HepG2 (cell line): ENCODE data around the gene NEK6. TPM values are rescaled to one million over a fixed set of nuclear protein-coding genes. Genes with fewer than 3 reads are reported as not detected.
A peak's percentile ranks its signal among the peaks of the same experiment; 100 is the strongest.

ENCODE experiments used
- ARNT2 ChIP-seq: sonication (generic); formaldehyde crosslinking; IDR thresholded peaks from 2 replicates; pipeline ENCODE4 v1.8.0; 2022; ENCODE audit warnings: mild to moderate bottlenecking, low read depth, missing genetic modification reagents, moderate library complexity
- DMAP1 ChIP-seq: IDR thresholded peaks from 2 replicates; pipeline ENCODE4 v1.6.1; 2016
- MYC ChIP-seq: sonication (generic); formaldehyde crosslinking; IDR thresholded peaks from 2 replicates; pipeline ENCODE4 v1.9.0; 2021; ENCODE audit warnings: missing genetic modification reagents, borderline replicate concordance
- NONO ChIP-seq, 2 experiments: fragments of 450-650 bp in 1 of 2; sonication (generic) in 1 of 2; formaldehyde crosslinking in 1 of 2; IDR thresholded peaks in 1 of 2; conservative IDR thresholded peaks in 1 of 2; 2 replicates each; pipeline versions ENCODE4 v1.6.1 to v1.8.0; 2017 to 2022; ENCODE audit warnings: mild to moderate bottlenecking in 1 of 2, missing genetic modification reagents in 1 of 2, moderate library complexity in 1 of 2
- RBM39 ChIP-seq: fragments of 200-400 bp; formaldehyde crosslinking; IDR thresholded peaks from one replicate; pipeline ENCODE4 v1.6.1; 2018; ENCODE audit warnings: antibody characterized with exemption, mild to moderate bottlenecking, low read depth, low read length; ENCODE audit not compliant: poor library complexity, severe bottlenecking
- ZNF121 ChIP-seq: sonication (generic); formaldehyde crosslinking; IDR thresholded peaks from 2 replicates; pipeline ENCODE4 v1.5.0; 2020; ENCODE audit warnings: mild to moderate bottlenecking, missing genetic modification reagents
- ZNF589 ChIP-seq: sonication (generic); formaldehyde crosslinking; conservative IDR thresholded peaks from 2 replicates; pipeline ENCODE4 v1.8.0; 2022; ENCODE audit warnings: mild to moderate bottlenecking, moderate library complexity, missing genetic modification reagents
- polyA plus RNA-seq, 8 experiments: library from polyadenylated mRNA; depleted of rRNA in 3 of 8; stranded (reverse) in 7 of 8; unstranded in 1 of 8; fragments of >200 nt; fragmentation: Illumina TruSeq in 4 of 8; extraction: Trizol in 4 of 8; gene quantifications; 2 replicates each; pipeline versions ENCODE4 v1.2.1 to v1.2.3, GENCODE V29; 2011 to 2016; ENCODE audit warnings: low read depth in 4 of 8, missing spikeins in 1 of 8, mixed read lengths in 1 of 8; ENCODE audit not compliant: insufficient read depth in 1 of 8
- total RNA-seq, 5 experiments: library from RNA; depleted of rRNA; stranded (reverse); fragments of >200 nt; fragmentation: Illumina TruSeq; extraction: Trizol; gene quantifications; 2 replicates each; pipeline ENCODE4 v1.2.3, GENCODE V29; 2016; ENCODE audit warnings: low read depth in 1 of 5
- TF ChIP-seq, protein P1 (sequence below), 2 experiments: fragments of 450-650 bp in 1 of 2; sonication (generic) in 1 of 2; formaldehyde crosslinking in 1 of 2; IDR thresholded peaks; 2 replicates each; pipeline versions ENCODE4 v1.6.1 to v1.8.0; 2016 to 2022; ENCODE audit warnings: antibody characterized with exemption in 1 of 2, mild to moderate bottlenecking in 1 of 2, missing genetic modification reagents in 1 of 2
- TF ChIP-seq, protein P2 (sequence below): sonication (generic); formaldehyde crosslinking; IDR thresholded peaks from 2 replicates; pipeline ENCODE4 v1.4.0; 2020; ENCODE audit warnings: missing genetic modification reagents
- TF ChIP-seq, protein P3 (sequence below): sonication (generic); formaldehyde crosslinking; IDR thresholded peaks from 2 replicates; pipeline ENCODE4 v1.4.0; 2020; ENCODE audit warnings: missing genetic modification reagents
- TF ChIP-seq, protein P4 (sequence below): sonication (generic); formaldehyde crosslinking; IDR thresholded peaks from 2 replicates; pipeline ENCODE4 v1.9.0; 2022; ENCODE audit warnings: missing genetic modification reagents, mild to moderate bottlenecking, borderline replicate concordance

The NEK6 gene
- total and polyA plus RNA-seq, 2 of the 13 experiments (the other 11 are each of a cell fraction or from before 2014, with no cell fraction given): 30.4 to 119 TPM

DNA sequence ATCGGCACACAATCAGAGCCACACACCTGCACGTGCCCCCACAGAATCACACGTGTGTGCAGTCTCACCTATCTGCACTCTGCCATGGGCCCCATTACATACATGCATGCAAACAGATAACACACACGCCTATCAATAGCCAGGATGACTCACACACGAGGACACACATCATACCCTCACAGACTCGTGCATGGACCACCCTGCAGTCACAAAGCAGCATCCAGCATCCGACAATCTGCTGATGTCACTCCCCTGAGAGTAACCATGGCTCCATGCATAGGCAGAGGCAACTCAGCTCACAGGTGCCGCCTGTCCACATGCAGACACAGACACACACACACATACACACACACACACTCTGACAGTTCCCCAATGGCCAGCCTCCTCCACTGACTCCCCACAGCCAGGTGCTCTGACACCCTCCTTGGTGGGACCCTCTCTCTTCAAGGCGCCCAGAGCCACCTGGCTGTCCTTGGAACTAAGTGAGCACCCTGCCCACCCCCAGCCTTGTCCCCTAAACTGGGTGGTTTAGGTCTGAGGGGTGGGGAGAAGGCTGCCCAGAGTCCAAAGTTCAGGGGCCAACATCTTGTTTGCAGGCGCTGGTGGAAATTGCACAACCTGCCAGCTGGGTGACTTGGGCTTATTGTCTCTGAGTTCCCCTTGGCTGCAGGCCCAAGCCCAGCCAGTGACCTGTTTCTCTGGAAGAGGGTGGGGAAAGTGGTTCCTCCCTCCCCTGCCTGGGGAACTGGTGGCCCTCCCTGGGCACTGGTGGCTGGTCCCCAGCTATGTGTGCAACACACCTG lies 34.6 kb upstream of the NEK6 start (continued):
- TF ChIP-seq, protein P1, sequence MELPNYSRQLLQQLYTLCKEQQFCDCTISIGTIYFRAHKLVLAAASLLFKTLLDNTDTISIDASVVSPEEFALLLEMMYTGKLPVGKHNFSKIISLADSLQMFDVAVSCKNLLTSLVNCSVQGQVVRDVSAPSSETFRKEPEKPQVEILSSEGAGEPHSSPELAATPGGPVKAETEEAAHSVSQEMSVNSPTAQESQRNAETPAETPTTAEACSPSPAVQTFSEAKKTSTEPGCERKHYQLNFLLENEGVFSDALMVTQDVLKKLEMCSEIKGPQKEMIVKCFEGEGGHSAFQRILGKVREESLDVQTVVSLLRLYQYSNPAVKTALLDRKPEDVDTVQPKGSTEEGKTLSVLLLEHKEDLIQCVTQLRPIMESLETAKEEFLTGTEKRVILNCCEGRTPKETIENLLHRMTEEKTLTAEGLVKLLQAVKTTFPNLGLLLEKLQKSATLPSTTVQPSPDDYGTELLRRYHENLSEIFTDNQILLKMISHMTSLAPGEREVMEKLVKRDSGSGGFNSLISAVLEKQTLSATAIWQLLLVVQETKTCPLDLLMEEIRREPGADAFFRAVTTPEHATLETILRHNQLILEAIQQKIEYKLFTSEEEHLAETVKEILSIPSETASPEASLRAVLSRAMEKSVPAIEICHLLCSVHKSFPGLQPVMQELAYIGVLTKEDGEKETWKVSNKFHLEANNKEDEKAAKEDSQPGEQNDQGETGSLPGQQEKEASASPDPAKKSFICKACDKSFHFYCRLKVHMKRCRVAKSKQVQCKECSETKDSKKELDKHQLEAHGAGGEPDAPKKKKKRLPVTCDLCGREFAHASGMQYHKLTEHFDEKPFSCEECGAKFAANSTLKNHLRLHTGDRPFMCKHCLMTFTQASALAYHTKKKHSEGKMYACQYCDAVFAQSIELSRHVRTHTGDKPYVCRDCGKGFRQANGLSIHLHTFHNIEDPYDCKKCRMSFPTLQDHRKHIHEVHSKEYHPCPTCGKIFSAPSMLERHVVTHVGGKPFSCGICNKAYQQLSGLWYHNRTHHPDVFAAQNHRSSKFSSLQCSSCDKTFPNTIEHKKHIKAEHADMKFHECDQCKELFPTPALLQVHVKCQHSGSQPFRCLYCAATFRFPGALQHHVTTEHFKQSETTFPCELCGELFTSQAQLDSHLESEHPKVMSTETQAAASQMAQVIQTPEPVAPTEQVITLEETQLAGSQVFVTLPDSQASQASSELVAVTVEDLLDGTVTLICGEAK (IDR thresholded peaks at IDR 0.05): no peak
- TF ChIP-seq, protein P1 (CRISPR knock-in tag; IDR thresholded peaks at IDR 0.05): peak; percentile 57
- TF ChIP-seq, protein P2, sequence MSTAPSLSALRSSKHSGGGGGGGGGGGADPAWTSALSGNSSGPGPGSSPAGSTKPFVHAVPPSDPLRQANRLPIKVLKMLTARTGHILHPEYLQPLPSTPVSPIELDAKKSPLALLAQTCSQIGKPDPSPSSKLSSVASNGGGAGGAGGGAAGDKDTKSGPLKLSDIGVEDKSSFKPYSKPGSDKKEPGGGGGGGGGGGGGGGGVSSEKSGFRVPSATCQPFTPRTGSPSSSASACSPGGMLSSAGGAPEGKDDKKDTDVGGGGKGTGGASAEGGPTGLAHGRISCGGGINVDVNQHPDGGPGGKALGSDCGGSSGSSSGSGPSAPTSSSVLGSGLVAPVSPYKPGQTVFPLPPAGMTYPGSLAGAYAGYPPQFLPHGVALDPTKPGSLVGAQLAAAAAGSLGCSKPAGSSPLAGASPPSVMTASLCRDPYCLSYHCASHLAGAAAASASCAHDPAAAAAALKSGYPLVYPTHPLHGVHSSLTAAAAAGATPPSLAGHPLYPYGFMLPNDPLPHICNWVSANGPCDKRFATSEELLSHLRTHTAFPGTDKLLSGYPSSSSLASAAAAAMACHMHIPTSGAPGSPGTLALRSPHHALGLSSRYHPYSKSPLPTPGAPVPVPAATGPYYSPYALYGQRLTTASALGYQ (CRISPR knock-in tag): peak; percentile 81; the same call in 1 of the 2 replicates
- TF ChIP-seq, protein P3, sequence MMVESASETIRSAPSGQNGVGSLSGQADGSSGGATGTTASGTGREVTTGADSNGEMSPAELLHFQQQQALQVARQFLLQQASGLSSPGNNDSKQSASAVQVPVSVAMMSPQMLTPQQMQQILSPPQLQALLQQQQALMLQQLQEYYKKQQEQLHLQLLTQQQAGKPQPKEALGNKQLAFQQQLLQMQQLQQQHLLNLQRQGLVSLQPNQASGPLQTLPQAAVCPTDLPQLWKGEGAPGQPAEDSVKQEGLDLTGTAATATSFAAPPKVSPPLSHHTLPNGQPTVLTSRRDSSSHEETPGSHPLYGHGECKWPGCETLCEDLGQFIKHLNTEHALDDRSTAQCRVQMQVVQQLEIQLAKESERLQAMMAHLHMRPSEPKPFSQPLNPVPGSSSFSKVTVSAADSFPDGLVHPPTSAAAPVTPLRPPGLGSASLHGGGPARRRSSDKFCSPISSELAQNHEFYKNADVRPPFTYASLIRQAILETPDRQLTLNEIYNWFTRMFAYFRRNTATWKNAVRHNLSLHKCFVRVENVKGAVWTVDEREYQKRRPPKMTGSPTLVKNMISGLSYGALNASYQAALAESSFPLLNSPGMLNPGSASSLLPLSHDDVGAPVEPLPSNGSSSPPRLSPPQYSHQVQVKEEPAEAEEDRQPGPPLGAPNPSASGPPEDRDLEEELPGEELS (CRISPR knock-in tag): peak; percentile 90
- TF ChIP-seq, protein P4, sequence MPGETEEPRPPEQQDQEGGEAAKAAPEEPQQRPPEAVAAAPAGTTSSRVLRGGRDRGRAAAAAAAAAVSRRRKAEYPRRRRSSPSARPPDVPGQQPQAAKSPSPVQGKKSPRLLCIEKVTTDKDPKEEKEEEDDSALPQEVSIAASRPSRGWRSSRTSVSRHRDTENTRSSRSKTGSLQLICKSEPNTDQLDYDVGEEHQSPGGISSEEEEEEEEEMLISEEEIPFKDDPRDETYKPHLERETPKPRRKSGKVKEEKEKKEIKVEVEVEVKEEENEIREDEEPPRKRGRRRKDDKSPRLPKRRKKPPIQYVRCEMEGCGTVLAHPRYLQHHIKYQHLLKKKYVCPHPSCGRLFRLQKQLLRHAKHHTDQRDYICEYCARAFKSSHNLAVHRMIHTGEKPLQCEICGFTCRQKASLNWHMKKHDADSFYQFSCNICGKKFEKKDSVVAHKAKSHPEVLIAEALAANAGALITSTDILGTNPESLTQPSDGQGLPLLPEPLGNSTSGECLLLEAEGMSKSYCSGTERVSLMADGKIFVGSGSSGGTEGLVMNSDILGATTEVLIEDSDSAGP (CRISPR knock-in tag): peak; percentile 78; the same call in 1 of the 2 replicates
- TF ChIP-seq MYC (CRISPR knock-in tag) (peak; percentile 67; the same call in 1 of the 2 replicates), DMAP1 (CRISPR knock-in tag) (peak; percentile 78), NONO (IDR thresholded peaks at IDR 0.05) (no peak), NONO (CRISPR knock-in tag; conservative IDR thresholded peaks at IDR 0.05) (peak; percentile 93), ARNT2 (peak; percentile 80; the same call in 1 of the 2 replicates), RBM39 (peak; percentile 76), ZNF121 (CRISPR knock-in tag) (no peak), ZNF589 (CRISPR knock-in tag) (0 out of 2 replicates have a peak, but pooled peaks have one; percentile 44)
